Testis (tissue), 2 donors: ENCODE results near the gene PFKP.

ENCODE experiments used
- CTCF ChIP-seq, 3 experiments: fragments of 450-650 bp in 2 of 3; fragments of 200-600 bp in 1 of 3; sonication (generic) in 1 of 3; IDR thresholded peaks; one replicate each; pipeline ENCODE4 v1.5.1; 2016 to 2019; ENCODE audit warnings: antibody characterized with exemption in 3 of 3, mild to moderate bottlenecking in 2 of 3, moderate library complexity in 1 of 3
- POLR2A ChIP-seq: fragments of 450-650 bp; IDR thresholded peaks from one replicate; pipeline ENCODE4 v1.6.1; 2017; ENCODE audit warnings: antibody characterized with exemption, mild to moderate bottlenecking, moderate library complexity

- TF ChIP-seq CTCF (IDR thresholded peaks at IDR 0.05) (no peak), POLR2A (no peak)
Measured at GRCh38 chr10:3100856-3101640, 33.7 kb downstream of the PFKP start.
